Neural crest cell (in vitro differentiated cells): ENCODE data around the gene SRD5A2. TPM values are rescaled to one million over a fixed set of nuclear protein-coding genes. Genes with fewer than 3 reads are reported as not detected.

Experiments
- DNase-seq: peaks from one replicate; pipeline ENCODE4 v3.0.0; 2021; ENCODE audit warnings: low read depth, mixed read lengths, low spot score
- H3K27ac Mint-ChIP-seq: one replicate; pipeline ENCODE4 v1.8.0; 2021; ENCODE audit warnings: mild to moderate bottlenecking, mixed read lengths; ENCODE audit not compliant: unreplicated experiment
- H3K27me3 Mint-ChIP-seq: 2 replicates; pipeline ENCODE4 v1.8.0; 2021; ENCODE audit warnings: low read depth, mild to moderate bottlenecking, mixed read lengths
- H3K36me3 Mint-ChIP-seq: 2 replicates; pipeline ENCODE4 v1.8.0; 2021; ENCODE audit warnings: low read depth, mild to moderate bottlenecking, mixed read lengths
- H3K4me1 Mint-ChIP-seq: 2 replicates; pipeline ENCODE4 v1.8.0; 2021; ENCODE audit warnings: mixed read lengths
- H3K4me3 Mint-ChIP-seq: one replicate; pipeline ENCODE4 v1.8.0; 2021; ENCODE audit warnings: mild to moderate bottlenecking, mixed read lengths
- H3K9me3 Mint-ChIP-seq: 2 replicates; pipeline ENCODE4 v1.8.0; 2021; ENCODE audit warnings: mixed read lengths
- total RNA-seq: library from RNA; stranded (reverse); gene quantifications from 2 replicates; pipeline ENCODE4 v1.2.1, GENCODE V29; 2021
- TF ChIP-seq, protein P1 (sequence below): fragments of 200-600 bp; sonication (generic); conservative IDR thresholded peaks from 2 replicates; pipeline ENCODE4 v1.5.0; 2021; ENCODE audit warnings: antibody characterized with exemption, mild to moderate bottlenecking

The SRD5A2 gene
- total RNA-seq, 1 donor from 2014 or later, result not detected

DNA sequence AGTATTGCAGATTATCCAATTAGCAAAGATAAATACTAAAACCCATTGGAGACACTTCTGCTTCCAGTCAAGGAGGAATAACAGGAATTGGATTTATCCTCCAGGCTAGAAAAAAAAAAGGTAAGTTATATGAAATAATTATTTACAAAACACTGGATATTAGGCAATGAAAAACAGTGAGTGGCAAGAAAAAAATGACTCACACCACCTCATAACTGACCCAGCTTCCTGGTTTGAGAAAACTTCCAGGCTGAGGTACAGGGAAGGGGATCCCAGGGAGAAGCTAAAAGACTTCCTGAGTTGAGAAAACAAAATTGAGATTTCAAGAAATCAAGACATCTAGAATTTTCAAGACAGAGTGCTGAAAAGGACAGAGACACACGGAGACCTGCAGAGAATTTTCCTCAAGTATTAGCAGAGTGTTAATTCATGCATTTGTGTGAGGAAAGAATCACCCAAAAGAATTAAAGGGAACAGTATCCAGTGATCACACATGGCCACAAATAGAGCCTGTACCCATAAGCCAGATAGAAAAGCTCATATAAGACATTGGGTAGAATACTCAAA, 17.4 kb downstream of the SRD5A2 start:
- Mint-ChIP-seq H3K27ac (no peak overlapping the region), H3K9me3 (no peaks in the 10 kb centered on the region), H3K4me1 (no peaks in the 10 kb centered on the region), H3K4me3 (no peak overlapping the region), H3K27me3 (peaks cover 38% of the 10 kb centered on the region), H3K36me3 (no peaks in the 10 kb centered on the region)
- no peak for DNase-seq
- TF ChIP-seq, protein P1, sequence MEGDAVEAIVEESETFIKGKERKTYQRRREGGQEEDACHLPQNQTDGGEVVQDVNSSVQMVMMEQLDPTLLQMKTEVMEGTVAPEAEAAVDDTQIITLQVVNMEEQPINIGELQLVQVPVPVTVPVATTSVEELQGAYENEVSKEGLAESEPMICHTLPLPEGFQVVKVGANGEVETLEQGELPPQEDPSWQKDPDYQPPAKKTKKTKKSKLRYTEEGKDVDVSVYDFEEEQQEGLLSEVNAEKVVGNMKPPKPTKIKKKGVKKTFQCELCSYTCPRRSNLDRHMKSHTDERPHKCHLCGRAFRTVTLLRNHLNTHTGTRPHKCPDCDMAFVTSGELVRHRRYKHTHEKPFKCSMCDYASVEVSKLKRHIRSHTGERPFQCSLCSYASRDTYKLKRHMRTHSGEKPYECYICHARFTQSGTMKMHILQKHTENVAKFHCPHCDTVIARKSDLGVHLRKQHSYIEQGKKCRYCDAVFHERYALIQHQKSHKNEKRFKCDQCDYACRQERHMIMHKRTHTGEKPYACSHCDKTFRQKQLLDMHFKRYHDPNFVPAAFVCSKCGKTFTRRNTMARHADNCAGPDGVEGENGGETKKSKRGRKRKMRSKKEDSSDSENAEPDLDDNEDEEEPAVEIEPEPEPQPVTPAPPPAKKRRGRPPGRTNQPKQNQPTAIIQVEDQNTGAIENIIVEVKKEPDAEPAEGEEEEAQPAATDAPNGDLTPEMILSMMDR, result no peak

DNA sequence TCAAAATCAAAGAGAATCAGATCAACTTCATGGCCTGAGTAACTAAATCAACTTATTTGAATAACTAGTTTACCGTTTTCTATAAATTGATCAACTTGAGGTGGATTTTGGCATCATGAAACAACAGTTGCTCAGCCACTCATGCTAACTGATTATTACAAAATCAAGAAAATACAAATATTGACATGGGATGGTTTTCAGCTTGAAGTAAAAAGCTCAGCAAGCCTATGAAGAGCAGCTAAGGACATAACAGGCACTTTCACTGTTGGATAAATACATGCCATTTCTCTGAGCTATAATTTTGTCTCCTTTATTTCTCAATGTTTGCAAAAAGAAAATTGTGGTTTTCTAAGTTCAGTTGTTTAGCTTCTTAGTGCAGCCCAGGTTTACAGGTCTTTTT, 18.9 kb downstream of the SRD5A2 start:
- TF ChIP-seq, protein P1, result no peak
- no peaks in the 10 kb centered on the region for H3K4me1 Mint-ChIP-seq
- H3K36me3 Mint-ChIP-seq, result no peaks in the 10 kb centered on the region
- no peak overlapping the region for H3K27ac Mint-ChIP-seq
- no peak overlapping the region for H3K4me3 Mint-ChIP-seq
- peaks cover 38% of the 10 kb centered on the region for H3K27me3 Mint-ChIP-seq
- peaks cover under 1% of the 10 kb centered on the region for H3K9me3 Mint-ChIP-seq
- no peak for DNase-seq

DNA sequence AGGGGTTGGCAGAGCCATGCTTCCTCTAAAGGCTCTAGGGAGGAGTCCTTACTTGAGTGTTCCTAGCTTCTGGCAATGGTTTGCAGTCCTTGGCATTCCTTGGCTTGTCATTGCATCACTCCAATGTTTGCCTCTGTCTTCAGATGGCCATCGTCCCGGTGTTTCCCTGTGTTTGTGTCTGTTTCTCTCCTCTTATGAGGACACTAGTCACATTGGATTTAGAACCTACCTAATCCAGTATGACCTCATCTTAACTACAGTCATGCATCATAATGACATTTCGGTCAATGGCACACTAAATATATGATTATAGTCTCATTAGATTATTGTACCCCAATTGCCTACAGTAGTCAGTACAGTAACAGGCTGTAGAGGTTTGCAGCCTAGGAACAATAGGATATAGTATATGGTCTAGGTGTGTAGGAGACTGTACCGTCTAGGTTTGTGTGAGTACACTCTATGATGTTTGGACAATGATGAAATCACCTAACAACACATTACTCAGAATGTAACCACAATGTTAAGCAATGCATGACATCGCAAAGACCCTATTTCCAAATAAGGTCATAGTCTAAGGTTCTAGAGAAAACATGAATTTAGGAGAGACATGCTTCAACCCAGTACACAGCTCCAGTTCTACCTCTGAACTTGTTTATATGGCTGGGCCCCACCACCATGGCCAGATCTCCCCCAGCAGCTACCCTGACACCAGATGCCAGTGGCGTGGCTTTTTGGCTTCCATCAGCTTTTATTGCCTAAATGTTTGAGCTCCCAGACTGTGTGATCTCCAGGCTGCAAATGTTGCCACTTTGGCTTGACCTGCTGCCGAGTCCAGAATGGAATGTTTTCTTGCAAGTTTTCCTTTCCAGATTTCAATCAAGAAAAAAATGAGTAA, 22.1 kb downstream of the SRD5A2 start:
- H3K27ac Mint-ChIP-seq, result no peak overlapping the region
- DNase-seq, result no peak
- TF ChIP-seq, protein P1, result no peak
- H3K4me1 Mint-ChIP-seq, result no peaks in the 10 kb centered on the region
- H3K9me3 Mint-ChIP-seq, result peaks cover 2% of the 10 kb centered on the region
- no peak overlapping the region for H3K4me3 Mint-ChIP-seq
- no peaks in the 10 kb centered on the region for H3K36me3 Mint-ChIP-seq
- peaks cover 20% of the 10 kb centered on the region for H3K27me3 Mint-ChIP-seq

DNA sequence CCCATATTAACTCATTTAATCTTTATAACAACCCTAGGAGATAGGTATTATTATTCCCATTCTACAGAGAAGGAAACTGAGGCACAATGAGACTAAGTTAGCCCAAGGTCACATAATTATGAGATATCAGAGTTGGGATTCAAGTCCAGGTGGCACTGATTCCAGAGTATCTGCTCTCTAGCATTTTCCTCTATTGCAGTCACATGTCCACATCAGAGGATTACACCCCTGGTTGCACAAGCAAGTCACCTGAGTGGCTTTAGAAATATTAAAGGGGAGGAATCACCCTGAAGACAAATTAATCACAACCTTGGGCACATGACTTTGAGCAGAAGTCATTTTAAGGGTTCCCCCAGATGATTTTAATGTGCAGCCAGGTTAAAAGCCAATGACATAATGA, 23.8 kb downstream of the SRD5A2 start:
- H3K27ac Mint-ChIP-seq, result no peak overlapping the region
- peaks cover 11% of the 10 kb centered on the region for H3K9me3 Mint-ChIP-seq
- no peaks in the 10 kb centered on the region for H3K36me3 Mint-ChIP-seq
- no peak overlapping the region for H3K4me3 Mint-ChIP-seq
- TF ChIP-seq, protein P1, result no peak
- no peak for DNase-seq
- H3K27me3 Mint-ChIP-seq, result peaks cover 23% of the 10 kb centered on the region
- H3K4me1 Mint-ChIP-seq, result no peaks in the 10 kb centered on the region

DNA sequence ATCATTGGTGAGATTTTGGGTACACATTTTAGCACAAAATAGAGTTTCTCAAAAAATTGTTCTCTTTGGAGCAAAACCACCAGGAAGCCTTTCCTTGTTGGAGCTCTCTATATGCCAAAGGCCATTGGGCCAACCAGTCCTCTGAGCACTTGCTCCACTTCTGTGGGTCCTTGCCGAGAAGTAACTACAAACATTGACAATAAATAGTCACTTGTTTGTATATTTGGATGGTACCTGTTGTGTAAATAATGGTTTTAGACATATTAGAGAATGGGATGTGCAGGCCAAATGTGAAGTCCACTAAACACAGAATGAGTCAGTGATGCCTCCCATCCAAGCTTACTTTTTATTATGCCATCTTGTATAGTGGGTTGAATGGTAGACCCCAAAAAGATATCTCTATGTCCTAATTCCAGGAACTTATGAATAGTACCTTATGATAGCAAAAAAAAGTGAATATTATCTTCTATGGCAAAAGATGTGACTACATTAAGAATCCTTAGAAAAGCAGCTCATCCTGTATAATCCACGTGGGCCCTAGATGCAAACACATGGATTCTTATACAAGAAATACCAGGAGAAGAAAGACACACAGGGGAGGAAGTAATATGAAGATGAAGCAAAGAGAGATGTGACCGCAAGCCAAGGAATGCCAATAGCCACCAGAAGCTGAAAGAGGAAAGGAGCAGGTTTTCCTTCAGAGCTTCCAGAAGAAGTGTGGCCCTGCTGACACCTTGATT, 24.6 kb downstream of the SRD5A2 start:
- peaks cover 21% of the 10 kb centered on the region for H3K27me3 Mint-ChIP-seq
- DNase-seq, result no peak
- TF ChIP-seq, protein P1, result no peak
- no peak overlapping the region for H3K27ac Mint-ChIP-seq
- no peaks in the 10 kb centered on the region for H3K4me1 Mint-ChIP-seq
- H3K4me3 Mint-ChIP-seq, result no peak overlapping the region
- H3K36me3 Mint-ChIP-seq, result no peaks in the 10 kb centered on the region
- H3K9me3 Mint-ChIP-seq, result peaks cover 11% of the 10 kb centered on the region
